Left renal pelvis (tissue), 4 donors: Measurements from ENCODE around the gene PAM16. TPM values are rescaled to one million over a fixed set of nuclear protein-coding genes. Genes with fewer than 3 reads are reported as not detected.

Experiments
- DNase-seq, 4 donors: peaks; one replicate each; pipeline ENCODE4 v3.0.0-alpha.2; 2013; ENCODE audit warnings: low read depth in 4 of 4, low spot score in 3 of 4
- polyA plus RNA-seq, 4 donors: library from polyadenylated mRNA; unstranded; fragments of 120-200 nt; gene quantifications; one replicate each; pipeline ENCODE4 v1.2.1, GENCODE V29; 2013; ENCODE audit not compliant: insufficient read length in 4 of 4

PAM16 gene
- polyA plus RNA-seq, 4 donors, result 19.4 to 36.3 (median 21.6) TPM

DNA sequence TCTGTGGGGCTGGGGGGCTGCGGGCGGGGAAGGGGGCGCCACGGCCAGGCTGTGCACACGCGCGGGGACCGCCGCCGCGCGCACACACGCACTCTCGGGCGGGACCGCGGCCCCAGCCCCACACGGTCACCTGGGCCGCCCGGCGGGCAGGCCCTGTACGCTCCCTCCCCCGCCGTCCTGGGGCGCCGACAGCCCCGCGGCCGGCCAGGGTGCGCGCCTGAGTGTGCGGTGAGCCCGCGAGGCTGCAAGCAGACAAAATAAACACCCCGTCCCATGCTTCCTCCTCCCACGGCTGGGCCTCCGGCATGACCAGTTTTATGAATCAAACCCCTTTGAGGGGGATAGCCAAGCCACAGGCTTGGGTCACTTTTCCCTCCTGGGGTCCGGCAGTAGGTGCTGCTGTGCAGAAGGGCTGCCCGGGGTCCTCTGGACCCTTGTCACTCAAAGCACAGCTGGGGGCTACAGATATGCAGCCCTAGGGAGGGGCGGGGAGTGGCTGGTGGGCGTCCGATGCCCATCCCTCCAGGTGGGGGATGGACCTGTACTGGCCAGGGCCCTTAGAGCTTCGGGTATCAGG, 21.0 kb upstream of the PAM16 start:
- no peak for DNase-seq

DNA sequence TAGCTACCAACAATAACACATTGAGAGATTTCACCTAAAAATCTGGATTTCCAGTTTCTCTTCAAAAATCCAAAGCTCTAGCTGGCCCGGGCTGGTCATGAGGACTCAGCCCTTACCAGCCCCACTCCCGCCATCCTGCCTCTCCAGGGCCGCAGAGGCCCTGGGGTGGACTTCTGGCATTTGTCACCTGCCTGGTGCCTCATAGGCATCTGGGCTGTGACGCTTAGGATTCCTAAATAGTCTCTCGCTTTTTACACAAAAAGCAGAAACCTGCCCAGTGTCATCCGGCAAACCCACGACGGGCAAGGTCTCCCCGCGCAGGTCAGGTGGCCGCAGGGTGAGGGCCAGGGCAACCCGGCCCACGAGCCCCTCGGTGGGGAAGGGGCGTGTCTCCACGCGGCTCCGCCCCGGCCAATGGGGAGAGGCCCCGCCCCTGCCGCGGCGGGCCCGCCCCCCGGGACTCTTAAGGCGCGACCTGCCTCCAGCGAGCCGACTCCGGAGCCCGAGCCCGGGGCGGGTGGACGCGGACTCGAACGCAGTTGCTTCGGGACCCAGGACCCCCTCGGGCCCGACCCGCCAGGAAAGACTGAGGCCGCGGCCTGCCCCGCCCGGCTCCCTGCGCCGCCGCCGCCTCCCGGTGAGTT, 20.4 kb upstream of the PAM16 start, which contains the start of gene VASN:
VASN (plus strand) TSS at position 492 of the 644 bp plus-strand sequence. CDS start 9,030 bp downstream, outside the sequence.
- no peak for DNase-seq

DNA sequence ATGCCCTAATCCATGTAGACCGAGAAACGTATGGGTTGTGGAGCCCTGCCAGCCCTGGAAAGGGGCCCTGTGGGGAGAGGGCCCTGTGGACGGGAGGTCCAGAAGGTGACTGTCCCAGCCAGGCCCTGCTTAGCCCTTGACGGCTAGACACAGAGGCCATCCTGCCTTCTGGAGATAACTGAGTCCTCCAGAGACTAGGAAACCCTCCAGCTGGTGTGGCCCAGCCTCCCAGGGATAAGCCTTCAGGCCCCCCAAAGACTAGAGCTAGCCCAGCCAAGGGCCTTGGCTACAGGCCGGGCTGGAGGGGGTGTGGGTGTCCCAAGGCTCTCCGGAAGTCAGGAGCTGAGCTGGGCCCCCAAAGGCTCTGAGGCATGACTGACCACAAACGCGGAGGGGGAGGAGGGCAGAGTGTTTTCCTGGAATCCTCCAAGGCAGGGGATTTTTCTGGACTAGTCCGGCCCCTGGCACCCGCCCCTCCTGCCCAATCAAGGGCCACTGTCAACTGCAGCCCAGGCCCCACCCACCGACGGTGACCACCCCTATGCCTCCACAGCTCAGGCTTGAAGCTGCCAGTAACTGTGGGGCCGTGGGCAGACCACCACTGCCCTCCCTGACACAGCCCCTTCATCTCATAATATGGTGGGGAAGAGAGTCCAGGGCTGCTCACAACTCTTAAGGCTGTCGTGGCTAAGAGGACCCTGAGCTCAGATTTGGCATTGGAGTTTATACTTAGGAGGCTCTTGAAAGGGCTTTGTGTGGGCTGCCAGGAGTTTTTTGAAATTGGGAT, 19.6 kb upstream of the PAM16 start:
- DNase-seq, result no peak

DNA sequence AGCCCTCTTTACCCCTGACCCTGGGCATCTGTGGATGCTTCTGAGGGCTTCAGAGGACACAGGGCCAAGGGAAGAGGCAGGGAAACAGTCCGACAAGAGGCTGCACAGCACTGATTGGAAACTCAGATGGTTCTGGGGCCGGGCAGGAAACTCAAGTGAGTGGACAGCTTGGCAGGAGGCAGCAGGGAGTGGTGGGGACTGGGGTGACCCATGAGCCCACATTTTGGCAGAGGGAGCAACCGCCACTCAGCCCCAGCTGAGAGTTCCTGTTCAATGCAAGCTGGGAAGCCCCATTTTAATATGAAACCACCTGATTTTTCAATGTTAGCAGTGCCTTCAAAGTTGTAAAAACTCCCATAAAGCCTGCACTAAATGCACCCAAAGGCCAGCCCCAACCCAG, 19.0 kb upstream of the PAM16 start:
- DNase-seq, result no peak

DNA sequence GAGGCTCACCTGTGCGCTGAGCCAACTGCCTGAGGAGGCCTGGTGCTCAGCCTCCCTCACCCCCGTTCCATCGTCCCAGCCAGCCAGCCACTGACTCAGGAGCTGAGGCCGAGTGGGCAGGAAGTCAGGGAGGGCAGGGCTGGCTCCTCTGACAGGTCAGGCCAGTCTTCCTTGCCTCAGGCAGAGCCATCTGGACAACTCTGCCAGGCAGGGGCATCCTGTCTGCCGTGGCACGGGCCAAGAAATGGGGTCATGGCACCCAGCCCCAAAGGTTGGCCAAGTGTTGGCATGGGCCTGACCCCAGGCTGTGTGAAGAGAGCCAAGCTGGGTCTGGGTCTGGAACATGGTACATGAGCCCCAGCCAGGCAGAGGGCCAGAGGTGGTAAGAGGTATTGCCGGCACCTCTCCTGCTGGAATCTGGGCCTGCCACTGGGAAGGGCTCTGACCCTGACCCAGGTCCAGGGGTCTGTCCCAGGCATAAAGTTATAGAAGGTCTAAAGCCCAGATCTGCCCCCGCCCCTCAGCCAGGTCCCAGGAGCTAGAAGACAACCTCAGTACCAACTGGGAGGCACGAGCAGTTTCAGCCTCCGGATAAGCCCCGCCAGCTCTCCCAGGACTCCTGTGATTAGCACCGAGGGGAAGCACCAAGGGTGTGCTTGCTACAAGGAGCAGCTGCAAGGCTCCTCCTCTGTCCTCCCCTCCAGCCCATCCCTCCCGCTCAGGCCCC, 18.0 kb upstream of the PAM16 start:
- no peak for DNase-seq

DNA sequence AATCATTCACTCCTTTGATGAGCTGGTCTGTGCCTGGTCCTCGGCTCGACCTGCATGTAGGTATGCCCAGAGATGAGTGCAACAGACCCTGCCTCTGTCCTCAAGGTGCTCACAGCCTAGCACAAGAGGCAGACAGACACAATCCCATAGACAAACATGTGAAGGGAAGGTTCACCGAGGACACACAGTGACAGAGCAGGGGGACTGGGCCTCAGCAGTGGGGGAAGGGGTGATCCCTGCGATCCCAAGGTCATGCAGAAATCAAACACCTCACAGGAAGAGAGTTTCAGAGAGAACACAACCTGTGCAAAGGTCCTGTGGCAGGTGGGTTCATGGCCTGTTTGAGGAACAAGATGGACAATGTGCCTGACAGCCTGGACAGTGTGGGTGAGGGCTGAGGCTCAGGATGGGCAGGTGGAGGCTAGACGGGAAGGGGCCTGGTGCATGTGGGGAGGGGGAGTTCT, 16.3 kb upstream of the PAM16 start:
- DNase-seq, result no peak

DNA sequence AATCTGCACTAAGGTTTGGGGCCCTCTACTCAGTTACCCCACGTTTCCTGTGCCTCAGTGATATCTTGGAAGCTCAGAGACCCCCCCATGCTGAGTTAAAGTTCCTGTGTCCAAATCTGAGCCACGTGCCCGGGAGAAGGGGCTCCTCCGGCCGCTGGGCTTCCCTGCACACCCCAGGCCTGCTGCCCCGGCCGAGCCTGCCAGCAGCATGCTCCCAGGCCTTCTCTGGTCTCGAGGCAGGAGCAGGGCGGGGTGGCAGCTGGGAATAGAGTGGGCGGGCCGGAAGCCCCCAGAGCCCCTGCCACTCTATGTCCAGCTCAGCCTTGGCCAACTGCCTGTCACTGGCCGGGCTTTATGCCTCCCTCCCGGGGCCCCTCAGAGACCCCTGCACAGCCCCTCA, 14.9 kb upstream of the PAM16 start:
- DNase-seq, result no peak

DNA sequence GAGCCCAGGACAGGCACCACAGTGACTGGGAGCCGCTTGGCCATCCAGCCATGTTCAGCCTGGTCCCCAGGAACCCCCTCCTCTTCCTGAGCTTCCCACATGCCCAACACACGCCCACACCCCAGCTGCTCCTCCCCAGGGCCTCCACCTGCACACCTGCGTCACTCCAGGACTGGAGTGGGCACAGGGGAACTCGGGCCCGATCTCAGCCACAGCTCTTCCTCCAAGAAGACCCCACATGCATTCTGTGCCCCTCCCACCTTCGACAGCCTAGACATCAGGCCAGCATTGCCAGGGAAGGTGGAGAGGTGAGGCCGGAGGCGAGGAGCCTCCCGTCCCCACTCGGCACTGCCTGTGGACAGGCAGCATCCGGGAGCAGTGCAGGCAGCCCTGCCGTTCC, 14.5 kb upstream of the PAM16 start:
- DNase-seq, result no peak

DNA sequence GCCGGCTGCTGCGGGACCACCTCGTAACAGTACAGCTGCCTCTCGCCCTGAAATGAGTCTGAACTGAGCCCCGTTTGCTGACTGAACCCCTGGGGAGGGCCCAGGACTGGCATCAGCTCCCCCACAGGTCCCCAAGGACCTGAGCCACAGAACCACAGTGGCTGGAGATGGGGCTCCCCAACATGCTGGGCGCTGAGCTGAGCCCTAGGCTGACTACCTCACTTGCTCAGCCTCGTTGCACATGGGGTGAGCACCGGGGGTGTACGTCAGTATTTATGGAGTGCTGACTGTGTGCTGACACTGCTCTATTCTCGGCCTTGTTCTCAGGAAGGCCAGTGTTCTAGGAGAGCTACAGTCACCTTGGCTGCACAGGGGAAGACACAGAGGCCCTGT, 13.9 kb upstream of the PAM16 start:
- no peak for DNase-seq

DNA sequence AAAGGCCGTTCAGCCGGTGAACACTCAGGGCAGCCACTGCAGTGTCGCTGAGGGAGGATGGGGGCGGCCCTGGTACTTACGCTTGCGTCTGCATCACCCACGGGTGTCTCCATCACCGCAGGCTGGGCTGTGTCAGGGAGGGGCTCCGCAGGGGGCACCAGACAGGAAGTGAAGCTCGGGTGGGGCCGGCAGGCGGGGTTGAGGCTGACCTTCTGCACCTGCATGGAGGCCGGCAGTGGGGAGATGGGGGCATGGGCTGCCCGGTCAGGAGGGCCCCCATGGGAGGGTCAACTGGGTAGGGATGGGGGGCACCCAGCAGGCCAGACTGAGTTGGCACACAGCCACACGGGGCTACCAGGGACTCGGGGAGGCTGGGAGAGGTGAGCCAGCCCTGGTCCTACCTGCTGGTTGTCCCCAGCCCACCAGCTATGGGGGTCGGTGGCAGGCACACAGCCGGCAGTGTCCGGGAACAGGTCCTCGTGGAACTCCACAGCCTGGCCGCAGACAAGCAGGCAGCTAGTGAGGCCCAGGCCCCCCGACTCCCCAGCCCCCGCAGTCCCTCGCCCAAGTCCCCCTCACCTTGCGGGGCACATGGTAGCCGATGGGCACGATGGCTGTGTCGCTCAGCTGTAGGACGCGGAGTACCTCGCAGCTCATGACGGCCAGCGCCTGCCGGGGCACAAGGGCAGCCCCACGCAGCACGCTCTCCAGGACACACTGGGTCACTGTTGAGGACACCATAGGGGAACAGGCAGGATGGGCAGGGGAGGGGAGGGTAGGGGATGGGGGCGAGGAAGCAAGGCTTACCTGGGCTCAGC, 13.3 kb upstream of the PAM16 start:
- no peak for DNase-seq

DNA sequence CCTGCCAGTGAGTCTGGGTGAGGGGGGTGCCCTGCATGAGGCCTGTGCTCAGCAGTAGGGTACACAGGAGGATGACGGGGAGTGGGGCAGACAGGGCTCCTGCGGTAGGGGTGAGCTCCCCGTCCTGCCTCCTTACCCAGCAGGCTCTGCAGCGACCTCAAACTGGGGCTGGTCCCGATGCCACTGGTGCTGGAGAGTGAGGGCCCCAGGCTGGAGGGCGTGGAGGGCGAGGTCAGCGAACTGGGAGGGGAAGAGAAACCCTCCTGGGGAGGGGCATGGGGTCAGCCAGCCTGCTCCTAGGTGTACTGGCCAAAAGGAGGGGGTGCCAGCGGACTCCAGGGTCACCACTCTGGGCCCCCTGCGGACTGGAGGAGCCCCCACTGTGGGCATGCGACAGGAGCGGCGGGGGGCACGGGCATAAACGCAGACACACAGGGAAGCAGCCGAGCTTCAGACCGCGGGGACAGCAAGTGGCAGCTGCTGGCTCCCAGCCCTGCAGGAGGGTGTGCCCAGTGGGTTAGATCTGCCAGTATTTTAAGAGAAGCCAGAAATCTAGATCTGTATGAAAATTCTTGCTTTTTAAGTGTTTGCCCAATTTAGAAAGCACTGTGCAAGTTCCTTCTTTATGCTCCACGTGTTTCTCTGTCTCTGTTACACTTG, 11.5 kb upstream of the PAM16 start:
- DNase-seq, result no peak

DNA sequence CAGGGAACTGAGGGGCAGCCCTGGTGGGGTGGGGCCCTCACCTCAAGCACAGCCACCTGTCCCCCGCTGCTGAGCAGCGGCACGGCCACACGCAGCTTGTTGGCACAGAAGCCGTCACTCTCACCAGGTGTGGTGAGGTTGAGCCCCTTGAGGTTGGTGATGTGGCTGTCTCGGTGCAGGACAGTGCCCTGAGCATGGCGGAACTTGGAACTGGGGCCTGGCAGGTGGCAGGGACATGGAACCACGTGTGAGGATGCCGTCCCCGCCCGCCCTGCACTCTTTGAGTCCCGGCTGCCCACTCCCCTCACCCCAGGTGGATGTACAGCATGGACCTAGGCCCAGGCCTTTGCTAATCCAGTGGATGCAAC, 10.8 kb upstream of the PAM16 start:
- DNase-seq, result no peak

DNA sequence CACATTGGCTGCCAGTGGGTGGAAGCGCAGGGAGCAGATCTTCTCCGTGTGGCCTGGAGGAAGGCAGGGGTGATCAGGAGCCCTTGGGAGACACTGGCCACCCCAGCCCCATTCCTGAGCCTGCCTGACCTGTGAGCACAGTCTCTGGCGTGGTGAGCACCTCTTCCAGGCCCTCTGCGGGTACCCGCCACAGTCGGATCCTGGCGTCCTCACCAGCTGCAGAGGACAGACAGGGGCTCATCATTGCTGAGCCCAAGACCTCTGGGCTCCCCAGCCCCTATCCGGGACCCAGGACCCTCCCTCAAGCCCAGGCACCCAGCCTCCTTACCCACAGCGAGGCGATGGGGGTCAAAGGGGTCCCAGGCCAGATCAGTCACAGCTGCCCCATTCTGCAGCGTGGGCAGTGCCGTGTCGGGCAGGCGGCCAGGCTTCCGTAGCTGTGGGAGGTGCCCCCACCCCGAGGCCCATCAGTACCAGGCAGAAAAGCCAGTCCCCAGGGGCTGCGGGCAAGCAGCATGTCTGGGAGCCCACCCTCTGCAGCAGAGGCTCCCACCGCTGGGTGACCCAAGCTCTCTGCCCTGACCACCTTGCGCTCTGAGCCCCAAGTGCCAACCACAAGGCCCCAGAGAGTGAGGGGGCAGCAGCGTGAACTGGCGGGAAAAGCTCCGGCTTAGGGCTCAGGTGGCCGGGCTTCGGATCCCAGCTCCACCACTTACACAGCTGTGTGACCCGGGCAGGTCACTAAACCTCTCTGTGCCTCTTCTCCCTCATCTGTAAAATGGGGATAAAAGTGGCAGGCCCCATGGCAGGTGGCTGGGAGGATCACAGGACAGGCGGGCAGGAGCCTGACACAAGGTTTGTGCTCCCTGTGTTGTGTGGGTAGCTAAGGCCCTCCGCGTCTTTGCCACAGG, 10.2 kb upstream of the PAM16 start:
- no peak for DNase-seq

DNA sequence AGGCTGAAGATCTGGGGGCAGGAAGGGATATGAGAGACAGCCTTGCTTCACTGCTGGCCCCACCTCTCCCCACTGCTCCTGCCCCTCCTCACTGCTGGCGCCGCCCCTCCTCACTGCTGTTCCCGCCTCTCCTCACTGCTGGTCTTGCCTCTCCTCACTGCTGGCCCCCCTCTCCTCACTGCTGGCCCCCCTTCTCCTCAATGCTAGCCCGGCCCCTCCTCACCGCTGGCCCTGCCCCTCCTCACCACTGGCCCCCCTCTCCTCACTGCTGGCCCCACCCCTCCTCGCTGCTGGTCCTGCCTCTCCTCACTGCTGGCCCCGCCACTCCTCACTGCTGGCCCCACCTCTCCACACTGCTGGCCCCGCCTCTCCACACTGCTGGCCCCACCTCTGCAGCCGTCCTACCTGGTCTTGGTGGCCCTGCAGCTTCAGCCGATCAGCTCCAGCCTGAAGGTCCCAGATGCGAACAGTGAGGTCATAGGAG, 9.5 kb upstream of the PAM16 start:
- no peak for DNase-seq

DNA sequence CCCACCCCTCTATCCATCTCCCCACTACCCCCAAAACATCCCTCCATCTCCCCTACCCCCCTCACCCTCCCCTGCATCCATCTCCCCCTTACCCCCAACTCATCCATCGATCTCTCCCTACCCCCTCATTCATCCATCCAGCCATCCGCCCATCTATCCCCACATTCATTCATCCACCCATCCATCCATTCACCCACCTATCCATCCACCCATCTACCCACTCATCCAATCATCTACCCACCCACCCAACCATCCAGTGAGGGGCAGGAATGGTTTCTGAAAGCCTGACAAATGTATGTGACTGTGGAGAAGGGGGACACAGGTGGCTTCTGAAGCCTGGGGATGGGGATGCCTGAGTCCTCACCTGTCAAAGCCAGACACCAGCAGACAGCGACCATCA, 8.8 kb upstream of the PAM16 start:
- no peak for DNase-seq

DNA sequence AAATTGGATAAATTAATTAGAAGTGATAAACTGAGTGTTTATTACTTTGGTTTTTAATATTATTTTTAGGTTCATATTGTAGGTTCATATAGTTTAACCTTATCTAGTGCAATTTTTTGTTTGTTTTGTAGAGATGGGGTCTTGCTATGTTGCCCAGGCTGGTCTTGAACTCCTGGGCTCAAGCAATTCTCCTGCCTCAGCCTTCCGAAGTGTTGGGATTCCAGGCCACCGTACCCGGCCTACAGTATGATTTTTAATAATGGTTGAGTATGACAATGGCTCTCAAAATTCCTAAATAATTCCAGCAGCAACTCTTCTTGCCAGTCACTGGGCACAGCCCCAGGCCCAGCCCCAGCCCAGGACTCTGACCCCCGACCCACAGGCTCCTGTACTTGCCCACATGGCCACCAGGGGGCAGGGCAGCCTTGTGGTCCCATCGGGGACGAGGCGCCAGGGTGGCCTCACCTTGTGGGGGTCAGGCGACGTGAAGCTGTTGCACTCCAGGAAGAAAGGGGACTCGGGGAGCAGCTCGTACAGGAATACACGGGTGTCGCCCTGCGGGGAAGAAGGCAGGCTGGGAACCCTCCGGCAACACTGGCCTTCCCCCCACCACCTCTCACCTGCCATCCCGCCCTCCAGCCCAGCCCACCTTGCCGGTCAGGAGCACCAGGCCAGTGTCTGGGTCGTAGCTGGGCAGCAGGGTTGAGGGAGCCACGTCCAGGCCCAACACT, 7.9 kb upstream of the PAM16 start:
- DNase-seq, result no peak

DNA sequence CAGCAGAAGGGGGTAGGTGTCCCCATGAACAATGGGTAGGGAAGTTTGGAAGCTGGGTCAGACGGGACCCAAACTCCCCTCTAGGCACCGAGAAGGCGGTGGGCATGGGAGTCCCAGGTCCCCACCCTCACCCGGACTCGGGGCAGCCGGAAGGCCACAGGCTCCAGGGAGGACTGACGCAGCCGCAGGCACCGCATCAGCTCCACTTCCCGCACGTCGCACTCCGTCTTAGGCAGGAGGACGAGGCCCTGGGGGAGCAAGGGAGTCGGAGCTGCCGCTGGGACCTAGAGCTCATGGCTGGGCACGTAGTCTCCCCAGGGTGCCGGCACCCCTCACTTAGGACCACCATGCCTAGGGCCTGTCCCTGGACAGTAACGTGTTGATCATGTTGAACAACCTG, 7.1 kb upstream of the PAM16 start:
- DNase-seq, result no peak

DNA sequence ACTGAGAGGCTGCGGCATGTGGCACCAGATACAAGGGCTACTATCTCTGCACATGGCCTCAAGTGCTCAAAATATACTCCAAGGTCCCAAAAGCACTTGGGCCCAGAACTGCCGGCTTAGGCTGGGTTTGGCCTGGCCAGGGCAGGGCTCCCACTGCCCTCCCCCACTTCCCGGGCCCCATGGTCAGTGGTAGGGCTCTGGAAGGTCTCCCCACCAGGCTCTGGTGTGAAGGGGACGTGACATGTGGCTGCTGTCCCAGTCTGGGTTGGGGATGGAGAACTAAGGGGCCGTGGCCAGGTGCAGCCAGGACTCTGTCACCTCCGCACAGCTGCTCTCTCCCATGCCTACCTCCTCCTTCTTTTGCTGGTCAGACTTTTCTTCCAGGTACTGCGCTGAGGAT, 5.7 kb upstream of the PAM16 start:
- no peak for DNase-seq
